Heart left ventricle (tissue), 13 donors: Measurements from ENCODE around the gene NADSYN1.

ENCODE experiments used
- CTCF ChIP-seq, 12 donors: fragments of 200-600 bp; sonication (generic) in 4 of 12; IDR thresholded peaks; one replicate each; pipeline versions ENCODE4 v1.5.0 to v1.8.0; 2018 to 2022; ENCODE audit warnings: antibody characterized with exemption in 12 of 12, mild to moderate bottlenecking in 5 of 12
- POLR2A ChIP-seq, 2 donors: fragments of 450-650 bp; IDR thresholded peaks; one replicate each; pipeline ENCODE4 v1.6.1; 2017; ENCODE audit warnings: antibody characterized with exemption in 2 of 2, mild to moderate bottlenecking in 2 of 2, moderate library complexity in 2 of 2
- donor health status: ischemic (EF 13 %, LVEDD 7.1; RV severe dilation, severe dysfunction).
- donor health status: DM: no; HTN: yes; CAD: no.
- donor health status: DM: no; HTN: no; CAD: no.
- donor health status: ischemic (EF 25% LVEDD 6.9; RV normal size, moderate dysfunction).
- donor health status: ischemic (EF 25% LVEDD 5.7; RV mildly dilated, moderate dysfunction).
- donor health status: ischemic (EF 35%, LVEDD 5.7; RV mildly dilated, moderate dysfunction).
- donor health status: nonischemic (EF 11% LVEDD 7.7; RV severe dilation, severe dysfunction).
- donor health status: DM: yes; HTN: yes; CAD: no.
- donor health status: PGD.
- donor health status: ischemic (EF 29% LVEDD 5.4; RV normal size, mild dysfunction).
- donor health status: nonischemic (EF 23%, LVEDD 6.1; RV moderate dilation, normal function).

DNA sequence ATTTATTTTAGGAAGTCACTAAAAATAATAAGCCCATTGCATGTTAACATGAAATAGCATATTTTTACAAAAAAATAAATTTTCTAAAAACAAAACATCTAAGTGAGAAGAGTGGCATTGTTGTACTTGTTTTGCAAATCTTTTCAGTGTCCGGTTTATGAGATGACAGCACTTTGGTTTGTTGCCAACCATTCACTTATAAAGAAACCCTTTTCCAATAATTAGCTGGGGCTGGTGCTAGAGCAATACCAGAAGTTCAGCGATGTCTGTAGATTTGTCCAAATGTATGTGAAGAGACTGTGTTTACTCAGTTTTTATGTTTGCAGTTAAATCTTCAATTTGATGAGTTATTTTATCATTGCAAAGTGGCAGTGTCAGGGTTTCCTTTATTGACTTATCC is 52.0 kb downstream of the NADSYN1 start:
- TF ChIP-seq CTCF (IDR thresholded peaks at IDR 0.05): no peak
- TF ChIP-seq POLR2A (IDR thresholded peaks at IDR 0.05): no peak
